ENCODE data around the gene KIFC1. TPM values are rescaled to one million over a fixed set of nuclear protein-coding genes. Genes with fewer than 3 reads are reported as not detected.

The KIFC1 gene
- total and polyA plus RNA-seq, 9 of the 15 experiments (the other 6 are each of a cell fraction or from before 2014, with no cell fraction given) = 1.3 to 95.2 (median 76.9) TPM

- no TSS peak for BruUV-seq (replicated peaks)
- in situ Hi-C loops (cut with MboI) = no loop called here
- peak overlapping the region; percentile 62; the same call in 2 of the 3 replicates for H3K27ac ChIP-seq (ENCODE audit: extremely low read depth, low read depth, low read length)
These were observed 63.4 kb downstream of the KIFC1 start for GRCh38 chr6:33455051-33455450.

More at GRCh38 chr6:33455051-33455450, 63.4 kb downstream of the KIFC1 start:
- DNase-seq (ENCODE audit: extremely low read depth in 1 of 4, low spot score in 3 of 4) (peak in 1 of 4 experiments; percentile 40), ATAC-seq (no peak), FAIRE-seq (no peak)
- intact Hi-C loops (cut with micrococcal nuclease) = no loop called here
- Histone ChIP-seq H3K27me3 (ENCODE audit: control insufficient read depth in 2 of 2, insufficient read depth in 2 of 2, low read length in 2 of 2) (no peaks in the 10 kb centered on the region), H2AFZ (ENCODE audit: low read depth, low read length) (peak overlapping the region; percentile 86; the same call in 1 of the 2 replicates), H3K36me3 (ENCODE audit: control insufficient read depth, insufficient read depth, low read length) (peaks cover 33% of the 10 kb centered on the region), H3K4me1 (replicated peaks in 1 of 2; ENCODE audit: control insufficient read depth in 2 of 2, insufficient read depth in 2 of 2, low read length in 2 of 2) (peaks cover 16 to 20% of the 10 kb centered on the region in 2 experiments), H4K20me1 (replicated peaks; ENCODE audit: control insufficient read depth, insufficient read depth, low read length) (no peaks in the 10 kb centered on the region), H3K4me3 (peak overlapping the region; percentile 64), H3K9ac (ENCODE audit: insufficient read depth in 1 of 2, low read depth in 2 of 2, low read length in 2 of 2) (peak overlapping the region; percentile 78 to 95), H3K79me2 (ENCODE audit: control insufficient read depth, insufficient read depth, low read length) (peaks cover 35% of the 10 kb centered on the region), H3K9me3 (replicated peaks; ENCODE audit: control insufficient read depth, insufficient read depth, low read depth, low read length) (no peaks in the 10 kb centered on the region), H3K9me1 (ENCODE audit: control insufficient read depth, insufficient read depth, low read length) (no peaks in the 10 kb centered on the region), H3K4me2 (ENCODE audit: insufficient read depth, low read length) (peak overlapping the region; percentile 94)
- 19% methylated on average over 16 of the region's 16 CpGs for WGBS (ENCODE audit: insufficient coverage, low coverage, missing lambda C conversion rate)
- ChIA-PET CTCF (ENCODE audit: low intra/inter-chr PET ratio) (no interaction called here), POLR2A (interaction anchor here (0.6 to 1.9 kb wide), 10 partner anchors 11 to 483 kb away, joined by 3 to 9 read pairs (median 3); partner anchors contain the start of genes CUTA and RGL2)
- TF ChIP-seq ZBTB33 (CRISPR knock-in tag; IDR thresholded peaks at IDR 0.05) = no peak
- TF ChIP-seq, protein P1, sequence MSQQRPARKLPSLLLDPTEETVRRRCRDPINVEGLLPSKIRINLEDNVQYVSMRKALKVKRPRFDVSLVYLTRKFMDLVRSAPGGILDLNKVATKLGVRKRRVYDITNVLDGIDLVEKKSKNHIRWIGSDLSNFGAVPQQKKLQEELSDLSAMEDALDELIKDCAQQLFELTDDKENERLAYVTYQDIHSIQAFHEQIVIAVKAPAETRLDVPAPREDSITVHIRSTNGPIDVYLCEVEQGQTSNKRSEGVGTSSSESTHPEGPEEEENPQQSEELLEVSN (IDR thresholded peaks at IDR 0.05; ENCODE audit: borderline replicate concordance in 1 of 2, extremely low read depth in 1 of 2, insufficient read depth in 1 of 2, insufficient read length in 1 of 2, low read depth in 1 of 2, low read length in 1 of 2, poor library complexity in 1 of 2, severe bottlenecking in 1 of 2) = peak in 1 of 2 experiments; percentile 12
- TF ChIP-seq TAF15 (IDR thresholded peaks at IDR 0.05; ENCODE audit: low read depth, low read length) = no peak
- no peak for TF ChIP-seq CXXC5 (CRISPR knock-in tag; IDR thresholded peaks at IDR 0.05)
